B cell (primary cell): ENCODE results near the gene CLEC7A. TPM values are rescaled to one million over a fixed set of nuclear protein-coding genes. Genes with fewer than 3 reads are reported as not detected.

ENCODE experiments used
- ATAC-seq: fragments of 200-7000 bp; cut with Tn5 transposase; one replicate; pipeline ENCODE4 v1.10.0; 2021; ENCODE audit warnings: low read depth, mild to moderate bottlenecking, moderate number of reproducible peaks, moderate library complexity
- CTCF ChIA-PET: fragments of 350-600 bp; sonication (Branson Sonifier 250); formaldehyde crosslinking; loops from one replicate; lab custom pipeline; 2021; ENCODE audit warnings: antibody characterized with exemption, inconsistent platforms; lab: Charles Lee
- POLR2A ChIA-PET: fragments of 350-600 bp; sonication (Branson Sonifier 250); formaldehyde crosslinking; loops from one replicate; lab custom pipeline; 2021; ENCODE audit warnings: antibody characterized with exemption; lab: Charles Lee
- DNase-seq: peaks from one replicate; pipeline ENCODE4 v3.0.0; 2013
- H2AFZ ChIP-seq: 2 replicates; pipeline ENCODE4 v1.6.1; 2012; ENCODE audit warnings: mild to moderate bottlenecking, low read depth, low read length; ENCODE audit not compliant: insufficient read depth, poor library complexity, severe bottlenecking
- H3K27ac ChIP-seq, 2 donors: 1 replicate in 1 of 2; 2 replicates in 1 of 2; pipeline ENCODE4 v1.5.1; 2012 to 2013; ENCODE audit warnings: low read length in 2 of 2, mild to moderate bottlenecking in 2 of 2, moderate library complexity in 1 of 2
- H3K27me3 ChIP-seq, 4 experiments: fragments of 200-600 bp in 1 of 4; sonication (generic) in 1 of 4; replicated peaks in 1 of 4; 1 replicate in 2 of 4; 2 replicates in 2 of 4; pipeline versions ENCODE4 v1.6.1 to v1.7.0; 2013 to 2016; ENCODE audit warnings: low read length in 3 of 4, mild to moderate bottlenecking in 2 of 4, mixed read lengths in 1 of 4, moderate library complexity in 1 of 4; ENCODE audit not compliant: insufficient read depth in 4 of 4, control insufficient read depth in 3 of 4; ENCODE audit errors: control extremely low read depth in 1 of 4
- H3K36me3 ChIP-seq, 2 experiments: replicated peaks in 1 of 2; 1 replicate in 1 of 2; 2 replicates in 1 of 2; pipeline versions ENCODE4 v1.6.1 to v1.7.1; 2013; ENCODE audit warnings: low read length in 1 of 2; ENCODE audit not compliant: insufficient read depth in 2 of 2, control insufficient read depth in 1 of 2; ENCODE audit errors: control extremely low read depth in 1 of 2, extremely low read depth in 1 of 2
- H3K4me1 ChIP-seq, 2 donors: fragments of 200-600 bp in 1 of 2; sonication (generic) in 1 of 2; 1 replicate in 1 of 2; 2 replicates in 1 of 2; pipeline versions ENCODE4 v1.5.1 to v1.6.1; 2013 to 2017; ENCODE audit warnings: low read length in 2 of 2; ENCODE audit not compliant: control insufficient read depth in 2 of 2, insufficient read depth in 2 of 2
- H3K4me2 ChIP-seq: replicated peaks from 2 replicates; pipeline ENCODE3; 2012; ENCODE audit warnings: mild to moderate bottlenecking, low read depth, low read length; ENCODE audit not compliant: poor library complexity, severe bottlenecking
- H3K4me3 ChIP-seq, 5 experiments: fragments of 200-600 bp in 1 of 5; sonication (generic) in 1 of 5; 1 replicate in 3 of 5; 2 replicates in 2 of 5; pipeline versions ENCODE4 v1.5.1 to v1.7.0; 2011 to 2016; ENCODE audit warnings: low read length in 4 of 5, mild to moderate bottlenecking in 4 of 5, low read depth in 2 of 5, control low read depth in 1 of 5, moderate library complexity in 1 of 5; ENCODE audit not compliant: insufficient read depth in 1 of 5; ENCODE audit errors: control extremely low read depth in 1 of 5, extremely low read depth in 1 of 5
- H3K79me2 ChIP-seq: fragments of 200-600 bp; sonication (generic); one replicate; pipeline ENCODE4 v1.6.0; 2016; ENCODE audit warnings: low read length; ENCODE audit not compliant: control insufficient read depth, insufficient read depth
- H3K9ac ChIP-seq: fragments of 200-600 bp; sonication (generic); 2 replicates; pipeline ENCODE4 v1.6.1; 2017; ENCODE audit warnings: mild to moderate bottlenecking, low read length, moderate library complexity
- H3K9me3 ChIP-seq, 3 donors: one replicate each; pipeline versions ENCODE4 v1.6.1 to v1.7.1; 2013; ENCODE audit warnings: low read length in 2 of 3; ENCODE audit not compliant: control insufficient read depth in 2 of 3, insufficient read depth in 1 of 3; ENCODE audit errors: control extremely low read depth in 1 of 3
- H4K20me1 ChIP-seq: 2 replicates; pipeline ENCODE4 v1.6.0; 2012; ENCODE audit warnings: mild to moderate bottlenecking, low read length; ENCODE audit not compliant: insufficient read depth, control insufficient read depth, poor library complexity, severe bottlenecking
- H3K27ac Mint-ChIP-seq: one replicate; pipeline ENCODE4 v1.8.0; 2021; ENCODE audit warnings: mixed read lengths
- H3K27me3 Mint-ChIP-seq: one replicate; pipeline ENCODE4 v1.8.0; 2021; ENCODE audit warnings: mixed read lengths
- H3K4me1 Mint-ChIP-seq: one replicate; pipeline ENCODE4 v1.8.0; 2021; ENCODE audit warnings: mixed read lengths
- H3K4me3 Mint-ChIP-seq: one replicate; pipeline ENCODE4 v1.8.0; 2021; ENCODE audit warnings: mixed read lengths
- H3K9me3 Mint-ChIP-seq: one replicate; pipeline ENCODE4 v1.8.0; 2022; ENCODE audit warnings: mixed read lengths; ENCODE audit not compliant: insufficient read depth
- EZH2 ChIP-seq: IDR thresholded peaks from 2 replicates; pipeline ENCODE4 v1.6.1; 2012; ENCODE audit warnings: borderline replicate concordance, low read depth, mild to moderate bottlenecking, moderate library complexity, low read length; ENCODE audit not compliant: insufficient read depth, poor library complexity, severe bottlenecking
- WGBS: methylation state at CpG from one replicate; pipeline ENCODE4 v1.1.5; 2013; ENCODE audit warnings: missing lambda C conversion rate; ENCODE audit not compliant: insufficient coverage; 5-methylcytosine and 5-hydroxymethylcytosine counted together
- intact Hi-C: fragments of 100-400 bp; cut with micrococcal nuclease; formaldehyde crosslinking; loops from one replicate; pipeline ENCODE4 v1.10.0; 2022
- polyA plus RNA-seq: library from polyadenylated mRNA; depleted of rRNA; stranded (reverse); fragments of >200 nt; gene quantifications from 2 replicates; pipeline ENCODE4 v1.2.3, GENCODE V29; 2012
- total RNA-seq, 2 donors: library from RNA; stranded (reverse); fragments of 120-200 nt in 1 of 2; gene quantifications; 1 replicate in 1 of 2; 2 replicates in 1 of 2; pipeline versions ENCODE4 v1.2.3 to v1.2.4, GENCODE V29; 2013 to 2022
- TF ChIP-seq, protein P1 (sequence below): fragments of 200-600 bp; IDR thresholded peaks from one replicate; pipeline ENCODE4 v1.8.0; 2022; ENCODE audit warnings: antibody characterized with exemption, mild to moderate bottlenecking

CLEC7A gene
- total and polyA plus RNA-seq, 2 donors (not counting 1 experiment from before 2014, with no cell fraction given), result 0.67 to 2.4 TPM

- H3K4me2 ChIP-seq, result no peak overlapping the region
- no peak overlapping the region for H3K27ac Mint-ChIP-seq
Observed at GRCh38 chr12:10070380-10070779, 59.6 kb downstream of the CLEC7A start.

DNA sequence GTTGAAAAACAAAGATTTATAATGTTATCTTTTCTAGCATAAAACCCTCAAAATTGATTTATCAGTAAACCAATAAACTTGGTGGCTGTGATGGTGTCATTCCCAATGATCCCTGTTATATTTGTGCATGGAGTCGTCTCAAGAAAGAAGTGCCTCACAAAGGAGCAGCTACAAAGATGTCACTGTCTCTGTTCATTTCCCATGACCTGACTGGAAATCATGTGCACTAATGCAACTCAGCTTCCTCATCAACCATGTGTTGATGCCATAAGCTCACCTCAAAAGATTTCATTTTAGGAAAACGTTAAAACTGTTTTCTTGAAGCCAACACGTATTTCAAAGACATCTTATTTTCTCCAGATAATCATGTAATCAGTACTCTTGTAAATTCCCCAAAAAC is 60.0 kb downstream of the CLEC7A start:
- WGBS, result 30% methylated on average over 2 of the region's 3 CpGs
- no peak overlapping the region for H3K27ac Mint-ChIP-seq

More at GRCh38 chr12:10070380-10070779, 59.6 kb downstream of the CLEC7A start:
- DNase-seq (peak; percentile 18), ATAC-seq (no peak)
- Histone ChIP-seq H3K4me1 (peaks cover 0 to 14% of the 10 kb centered on the region in 2 donors), H3K4me3 (no peak overlapping the region), H3K27me3 (peaks cover 0 to 15% (median 2%) of the 10 kb centered on the region in 4 experiments), H3K9me3 (no peaks in the 10 kb centered on the region), H3K79me2 (no peaks in the 10 kb centered on the region), H3K27ac (no peak overlapping the region), H3K9ac (no peak overlapping the region), H4K20me1 (no peaks in the 10 kb centered on the region), H2AFZ (no peak overlapping the region), H3K36me3 (no peaks in the 10 kb centered on the region)
- POLR2A ChIA-PET, result no interaction called here
- intact Hi-C loops, result no loop called here
- WGBS, result 60% methylated on average over 3 of the region's 4 CpGs
- Mint-ChIP-seq H3K4me3 (no peak overlapping the region), H3K4me1 (peaks cover 13% of the 10 kb centered on the region), H3K9me3 (no peaks in the 10 kb centered on the region), H3K27me3 (peaks cover 46% of the 10 kb centered on the region)
- TF ChIP-seq, protein P1, sequence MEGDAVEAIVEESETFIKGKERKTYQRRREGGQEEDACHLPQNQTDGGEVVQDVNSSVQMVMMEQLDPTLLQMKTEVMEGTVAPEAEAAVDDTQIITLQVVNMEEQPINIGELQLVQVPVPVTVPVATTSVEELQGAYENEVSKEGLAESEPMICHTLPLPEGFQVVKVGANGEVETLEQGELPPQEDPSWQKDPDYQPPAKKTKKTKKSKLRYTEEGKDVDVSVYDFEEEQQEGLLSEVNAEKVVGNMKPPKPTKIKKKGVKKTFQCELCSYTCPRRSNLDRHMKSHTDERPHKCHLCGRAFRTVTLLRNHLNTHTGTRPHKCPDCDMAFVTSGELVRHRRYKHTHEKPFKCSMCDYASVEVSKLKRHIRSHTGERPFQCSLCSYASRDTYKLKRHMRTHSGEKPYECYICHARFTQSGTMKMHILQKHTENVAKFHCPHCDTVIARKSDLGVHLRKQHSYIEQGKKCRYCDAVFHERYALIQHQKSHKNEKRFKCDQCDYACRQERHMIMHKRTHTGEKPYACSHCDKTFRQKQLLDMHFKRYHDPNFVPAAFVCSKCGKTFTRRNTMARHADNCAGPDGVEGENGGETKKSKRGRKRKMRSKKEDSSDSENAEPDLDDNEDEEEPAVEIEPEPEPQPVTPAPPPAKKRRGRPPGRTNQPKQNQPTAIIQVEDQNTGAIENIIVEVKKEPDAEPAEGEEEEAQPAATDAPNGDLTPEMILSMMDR, result no peak
- TF ChIP-seq EZH2, result no peak
- CTCF ChIA-PET, result no interaction called here

More for the DNA sequence above, 60.0 kb downstream of the CLEC7A start:
- CTCF ChIA-PET, result no interaction called here
- peaks cover 44% of the 10 kb centered on the region for H3K27me3 Mint-ChIP-seq
- no peaks in the 10 kb centered on the region for H3K79me2 ChIP-seq
- DNase-seq (peak; percentile 14), ATAC-seq (no peak)
- no peaks in the 10 kb centered on the region for H4K20me1 ChIP-seq
- H3K27me3 ChIP-seq, result peaks cover 0 to 15% (median 2%) of the 10 kb centered on the region in 4 experiments
- no peak overlapping the region for H3K4me2 ChIP-seq
- H3K36me3 ChIP-seq, result no peaks in the 10 kb centered on the region
- no peak overlapping the region for H3K4me3 ChIP-seq
- no peak overlapping the region for H3K27ac ChIP-seq
- peaks cover 0 to 14% of the 10 kb centered on the region in 2 donors for H3K4me1 ChIP-seq
- H3K4me3 Mint-ChIP-seq, result no peak overlapping the region
- TF ChIP-seq, protein P1, result no peak
- TF ChIP-seq EZH2, result no peak
- intact Hi-C loops, result no loop called here
- H3K9ac ChIP-seq, result no peak overlapping the region
- peaks cover 13% of the 10 kb centered on the region for H3K4me1 Mint-ChIP-seq
- H3K9me3 ChIP-seq, result no peaks in the 10 kb centered on the region
- POLR2A ChIA-PET, result no interaction called here
- H3K9me3 Mint-ChIP-seq, result no peaks in the 10 kb centered on the region
- H2AFZ ChIP-seq, result no peak overlapping the region
